ENCODE data around the gene ATG9A. TPM values are rescaled to one million over a fixed set of nuclear protein-coding genes. Genes with fewer than 3 reads are reported as not detected.

The ATG9A gene
- total RNA-seq, 1 donor from 2014 or later, result 62.4 TPM

- no peaks in the 10 kb centered on the region for H3K27me3 ChIP-seq
- H3K9me3 ChIP-seq, result no peaks in the 10 kb centered on the region
- H3K36me3 ChIP-seq, result no peaks in the 10 kb centered on the region
- H3K4me3 ChIP-seq, result no peak overlapping the region
- TF ChIP-seq POLR2AphosphoS5 (IDR thresholded peaks at IDR 0.05; ENCODE audit: insufficient read depth in 1 of 2, low read depth in 1 of 2) (no peak), POLR2A (IDR thresholded peaks at IDR 0.05) (no peak)
- TF ChIP-seq, protein P1, sequence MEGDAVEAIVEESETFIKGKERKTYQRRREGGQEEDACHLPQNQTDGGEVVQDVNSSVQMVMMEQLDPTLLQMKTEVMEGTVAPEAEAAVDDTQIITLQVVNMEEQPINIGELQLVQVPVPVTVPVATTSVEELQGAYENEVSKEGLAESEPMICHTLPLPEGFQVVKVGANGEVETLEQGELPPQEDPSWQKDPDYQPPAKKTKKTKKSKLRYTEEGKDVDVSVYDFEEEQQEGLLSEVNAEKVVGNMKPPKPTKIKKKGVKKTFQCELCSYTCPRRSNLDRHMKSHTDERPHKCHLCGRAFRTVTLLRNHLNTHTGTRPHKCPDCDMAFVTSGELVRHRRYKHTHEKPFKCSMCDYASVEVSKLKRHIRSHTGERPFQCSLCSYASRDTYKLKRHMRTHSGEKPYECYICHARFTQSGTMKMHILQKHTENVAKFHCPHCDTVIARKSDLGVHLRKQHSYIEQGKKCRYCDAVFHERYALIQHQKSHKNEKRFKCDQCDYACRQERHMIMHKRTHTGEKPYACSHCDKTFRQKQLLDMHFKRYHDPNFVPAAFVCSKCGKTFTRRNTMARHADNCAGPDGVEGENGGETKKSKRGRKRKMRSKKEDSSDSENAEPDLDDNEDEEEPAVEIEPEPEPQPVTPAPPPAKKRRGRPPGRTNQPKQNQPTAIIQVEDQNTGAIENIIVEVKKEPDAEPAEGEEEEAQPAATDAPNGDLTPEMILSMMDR (IDR thresholded peaks at IDR 0.05), result no peak
- no peak for DNase-seq (ENCODE audit: extremely low spot score in 2 of 2)
- no peaks in the 10 kb centered on the region for H3K4me1 ChIP-seq
- intact Hi-C loops (cut with DNase I), result no loop called here
- no peak overlapping the region for H3K27ac ChIP-seq
Measured at GRCh38 chr2:219199470-219200211, 29.8 kb downstream of the ATG9A start.

DNA sequence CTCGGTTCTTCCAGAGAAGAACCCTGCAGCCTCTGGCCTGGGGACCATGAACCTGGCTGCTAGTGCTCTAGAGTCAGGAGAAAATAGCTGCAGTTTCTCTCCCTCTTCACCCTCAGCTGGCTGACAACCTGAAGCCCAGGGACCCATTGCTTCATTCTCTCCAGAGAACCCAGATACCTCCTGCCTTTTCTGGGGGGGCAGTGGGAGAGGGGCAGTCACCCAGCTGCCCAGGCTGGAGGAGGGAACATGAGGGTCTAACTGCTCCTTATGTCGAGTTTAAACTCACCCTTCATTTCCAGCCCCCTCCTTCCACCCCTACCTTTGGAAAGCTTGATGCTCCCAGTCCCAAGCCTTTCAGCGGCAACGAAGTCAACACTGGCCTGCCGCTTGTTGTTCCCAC, 30.5 kb downstream of the ATG9A start:
- no peaks in the 10 kb centered on the region for H3K36me3 ChIP-seq
- no peaks in the 10 kb centered on the region for H3K4me1 ChIP-seq
- no peaks in the 10 kb centered on the region for H3K27me3 ChIP-seq
- DNase-seq (ENCODE audit: extremely low spot score in 2 of 2), result peak in 1 of 2 donors; percentile 77
- no peak for TF ChIP-seq POLR2AphosphoS5 (IDR thresholded peaks at IDR 0.05; ENCODE audit: insufficient read depth in 1 of 2, low read depth in 1 of 2)
- TF ChIP-seq, protein P1 (IDR thresholded peaks at IDR 0.05), result no peak
- TF ChIP-seq POLR2A (IDR thresholded peaks at IDR 0.05), result no peak
- H3K9me3 ChIP-seq, result no peaks in the 10 kb centered on the region
- intact Hi-C loops (cut with DNase I), result no loop called here
- H3K4me3 ChIP-seq, result no peak overlapping the region
- no peak overlapping the region for H3K27ac ChIP-seq

- DNase-seq (ENCODE audit: extremely low spot score in 2 of 2), result no peak
- TF ChIP-seq, protein P1 (IDR thresholded peaks at IDR 0.05), result no peak
- TF ChIP-seq POLR2AphosphoS5 (IDR thresholded peaks at IDR 0.05; ENCODE audit: insufficient read depth in 1 of 2, low read depth in 1 of 2), result no peak
- no peak for TF ChIP-seq POLR2A (IDR thresholded peaks at IDR 0.05)
- Histone ChIP-seq H3K9me3 (no peaks in the 10 kb centered on the region), H3K36me3 (no peaks in the 10 kb centered on the region), H3K4me3 (no peak overlapping the region), H3K27ac (no peak overlapping the region), H3K4me1 (no peaks in the 10 kb centered on the region), H3K27me3 (no peaks in the 10 kb centered on the region)
- intact Hi-C loops (cut with DNase I), result no loop called here
Measured at GRCh38 chr2:219197388-219197787, 32.0 kb downstream of the ATG9A start.

DNA sequence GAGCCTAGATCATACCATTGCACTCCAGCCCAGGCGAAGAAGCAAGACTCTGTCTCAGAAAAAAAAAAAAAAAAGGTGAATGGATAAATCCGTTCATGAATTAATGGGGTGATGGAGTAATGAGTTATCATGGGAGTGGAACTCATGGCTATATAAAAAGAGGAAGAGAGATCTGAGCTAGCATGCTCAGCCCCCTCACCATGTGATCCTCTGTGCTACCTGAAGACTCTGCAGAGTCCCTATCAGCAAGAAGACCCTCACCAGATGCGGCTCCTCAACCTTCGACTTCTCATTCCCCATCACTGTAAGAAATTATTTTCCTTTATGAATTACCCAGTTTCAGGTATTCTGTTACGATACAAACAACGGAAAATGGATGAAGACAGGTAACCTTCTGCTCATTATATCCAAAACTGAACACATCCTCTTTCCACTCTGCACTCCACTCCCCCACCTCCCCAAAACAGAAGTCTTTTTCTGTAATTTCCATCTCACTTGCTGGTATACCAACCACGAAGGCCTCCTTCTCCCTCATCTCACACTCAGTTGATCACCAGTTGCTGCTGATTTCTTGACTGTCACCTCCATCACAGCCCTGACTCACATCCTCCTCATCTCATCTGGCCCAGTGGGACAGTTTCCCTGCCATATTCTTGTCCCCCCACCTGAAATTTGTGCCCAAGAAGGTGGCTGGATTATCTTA, 42.5 kb downstream of the ATG9A start:
- no peaks in the 10 kb centered on the region for H3K27me3 ChIP-seq
- no peak for TF ChIP-seq POLR2AphosphoS5 (IDR thresholded peaks at IDR 0.05; ENCODE audit: insufficient read depth in 1 of 2, low read depth in 1 of 2)
- TF ChIP-seq POLR2A (IDR thresholded peaks at IDR 0.05), result no peak
- TF ChIP-seq, protein P1 (IDR thresholded peaks at IDR 0.05), result no peak
- intact Hi-C loops (cut with DNase I), result no loop called here
- H3K9me3 ChIP-seq, result no peaks in the 10 kb centered on the region
- no peak overlapping the region for H3K4me3 ChIP-seq
- H3K4me1 ChIP-seq, result peaks cover 8% of the 10 kb centered on the region
- peaks cover 0 to 22% of the 10 kb centered on the region in 2 donors for H3K36me3 ChIP-seq
- no peak overlapping the region for H3K27ac ChIP-seq
- peak in 1 of 2 donors; percentile 22 for DNase-seq (ENCODE audit: extremely low spot score in 2 of 2)

- intact Hi-C loops (cut with DNase I), result no loop called here
- Histone ChIP-seq H3K27ac (no peak overlapping the region), H3K27me3 (no peaks in the 10 kb centered on the region), H3K36me3 (peaks cover 0 to 46% of the 10 kb centered on the region in 2 donors), H3K4me1 (peaks cover 18% of the 10 kb centered on the region), H3K4me3 (no peak overlapping the region), H3K9me3 (no peaks in the 10 kb centered on the region)
- peak in 1 of 2 donors; percentile 22 for DNase-seq (ENCODE audit: extremely low spot score in 2 of 2)
- TF ChIP-seq POLR2A (IDR thresholded peaks at IDR 0.05), result no peak
- TF ChIP-seq, protein P1 (IDR thresholded peaks at IDR 0.05), result no peak
Measured at GRCh38 chr2:219184121-219184520, 45.3 kb downstream of the ATG9A start.

All from vagina (tissue), 2 donors.